ENCODE measurements around the gene PREX1.

DNA sequence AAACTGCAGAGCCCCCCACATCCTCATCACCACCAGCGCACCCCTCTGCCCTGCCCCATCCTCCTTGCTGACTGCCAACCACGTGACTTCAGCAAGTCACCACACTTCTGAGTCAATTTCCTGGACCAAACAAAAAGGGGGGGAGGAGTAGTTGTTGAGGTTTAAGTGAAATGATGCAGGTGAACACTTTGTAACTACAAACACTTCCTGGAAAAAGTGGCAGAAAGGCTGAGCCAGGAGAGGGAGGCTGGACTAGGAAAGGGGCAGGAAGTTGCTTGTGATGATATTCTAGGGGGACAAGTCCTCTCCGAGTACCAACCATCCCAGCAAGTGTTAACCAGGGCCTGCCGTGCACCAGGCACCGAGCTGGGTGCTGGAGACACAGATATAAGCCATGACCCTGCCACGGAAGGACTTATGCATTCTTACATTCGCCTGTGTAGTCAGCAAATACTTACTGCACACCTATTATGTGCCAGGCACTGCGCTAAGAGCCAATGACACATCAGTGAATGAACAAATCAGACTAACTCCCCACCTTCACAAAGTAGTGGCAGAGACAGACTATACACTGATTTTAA is 67.3 kb downstream of the PREX1 start:
- TF ChIP-seq, protein P1, sequence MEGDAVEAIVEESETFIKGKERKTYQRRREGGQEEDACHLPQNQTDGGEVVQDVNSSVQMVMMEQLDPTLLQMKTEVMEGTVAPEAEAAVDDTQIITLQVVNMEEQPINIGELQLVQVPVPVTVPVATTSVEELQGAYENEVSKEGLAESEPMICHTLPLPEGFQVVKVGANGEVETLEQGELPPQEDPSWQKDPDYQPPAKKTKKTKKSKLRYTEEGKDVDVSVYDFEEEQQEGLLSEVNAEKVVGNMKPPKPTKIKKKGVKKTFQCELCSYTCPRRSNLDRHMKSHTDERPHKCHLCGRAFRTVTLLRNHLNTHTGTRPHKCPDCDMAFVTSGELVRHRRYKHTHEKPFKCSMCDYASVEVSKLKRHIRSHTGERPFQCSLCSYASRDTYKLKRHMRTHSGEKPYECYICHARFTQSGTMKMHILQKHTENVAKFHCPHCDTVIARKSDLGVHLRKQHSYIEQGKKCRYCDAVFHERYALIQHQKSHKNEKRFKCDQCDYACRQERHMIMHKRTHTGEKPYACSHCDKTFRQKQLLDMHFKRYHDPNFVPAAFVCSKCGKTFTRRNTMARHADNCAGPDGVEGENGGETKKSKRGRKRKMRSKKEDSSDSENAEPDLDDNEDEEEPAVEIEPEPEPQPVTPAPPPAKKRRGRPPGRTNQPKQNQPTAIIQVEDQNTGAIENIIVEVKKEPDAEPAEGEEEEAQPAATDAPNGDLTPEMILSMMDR (IDR thresholded peaks at IDR 0.05), result no peak
- TF ChIP-seq POLR2A (IDR thresholded peaks at IDR 0.05) (no peak), EP300 (IDR thresholded peaks at IDR 0.05) (no peak)

All from ovary (tissue), 3 donors.